HG03469 (cell line): ENCODE results near the gene SASH3.

ENCODE experiments used
- ATAC-seq: cut with Tn5 transposase; IDR thresholded peaks from one replicate; pipeline ENCODE4 v1.9.1; 2021; ENCODE audit warnings: mild to moderate bottlenecking, moderate library complexity, moderate number of reproducible peaks; ENCODE audit not compliant: unreplicated experiment

Gene SASH3

GRCh38 chrX:129804806-129805205 lies 25.1 kb downstream of the SASH3 start:
- no peak for ATAC-seq

- no peak for ATAC-seq
Observed at GRCh38 chrX:129808158-129808828, 28.5 kb downstream of the SASH3 start.

- ATAC-seq = no peak
Observed at GRCh38 chrX:129808829-129809796, 29.4 kb downstream of the SASH3 start.

- no peak for ATAC-seq
Observed at GRCh38 chrX:129813662-129814368, 34.1 kb downstream of the SASH3 start.

GRCh38 chrX:129818123-129818522 lies 38.4 kb downstream of the SASH3 start:
- ATAC-seq = no peak

- ATAC-seq = no peak
Observed at GRCh38 chrX:129823115-129823514, 43.4 kb downstream of the SASH3 start.

GRCh38 chrX:129823522-129823921 lies 43.8 kb downstream of the SASH3 start:
- no peak for ATAC-seq

GRCh38 chrX:129824620-129825019 lies 44.9 kb downstream of the SASH3 start:
- ATAC-seq = no peak

GRCh38 chrX:129825746-129826505 lies 46.2 kb downstream of the SASH3 start:
- ATAC-seq = no peak

GRCh38 chrX:129830494-129830893 lies 50.7 kb downstream of the SASH3 start:
- no peak for ATAC-seq

GRCh38 chrX:129831091-129831885 lies 51.5 kb downstream of the SASH3 start:
- no peak for ATAC-seq

- ATAC-seq = no peak
Observed at GRCh38 chrX:129833153-129833990, 53.6 kb downstream of the SASH3 start.

GRCh38 chrX:129836827-129837226 lies 57.1 kb downstream of the SASH3 start:
- no peak for ATAC-seq

GRCh38 chrX:129840344-129840743 lies 60.6 kb downstream of the SASH3 start:
- ATAC-seq = no peak

GRCh38 chrX:129842510-129843208 lies 62.9 kb downstream of the SASH3 start:
- ATAC-seq = no peak

GRCh38 chrX:129843209-129843458 lies 63.4 kb downstream of the SASH3 start:
- ATAC-seq = no peak

GRCh38 chrX:129843459-129844306 lies 63.9 kb downstream of the SASH3 start, which contains the start of gene ZDHHC9:
Gene ZDHHC9, minus strand, starts transcription at chrX:129843886. Its CDS starts 1,941 bp downstream, at chrX:129841945.
- ATAC-seq = peak; percentile 97
